Measurements from ENCODE around the gene IDH1. TPM values are rescaled to one million over a fixed set of nuclear protein-coding genes. Genes with fewer than 3 reads are reported as not detected.
"Not testable (repeated sequence)": the region's sequence is repeated elsewhere in the genome, so short reads cannot be mapped to it uniquely, and the experiment has no call there.

The IDH1 gene
- total RNA-seq, 2 experiments from 2014 or later, result 22.8 to 25.4 TPM

GRCh38 chr2:208235860-208236259 lies 19.0 kb downstream of the IDH1 start:
- ChIA-PET CTCF (no interaction called here), POLR2A (no interaction called here)

- ChIA-PET POLR2A (no interaction called here), CTCF (no interaction called here)
Observed at GRCh38 chr2:208234786-208235185, 20.1 kb downstream of the IDH1 start.

GRCh38 chr2:208228476-208228875 lies 26.4 kb downstream of the IDH1 start:
- ChIA-PET POLR2A (no interaction called here), CTCF (no interaction called here)

GRCh38 chr2:208227581-208228232 lies 27.2 kb downstream of the IDH1 start:
- POLR2A ChIA-PET, result no interaction called here

GRCh38 chr2:208224802-208225201 lies 30.1 kb downstream of the IDH1 start:
- CTCF ChIA-PET, result no interaction called here
- POLR2A ChIA-PET, result no interaction called here

More at GRCh38 chr2:208227581-208228232, 27.2 kb downstream of the IDH1 start:
- CTCF ChIA-PET, result interaction anchor here (2.2 kb wide), 1 partner anchor 52 kb away, joined by 6 read pairs; no protein-coding TSS in a partner anchor

- CTCF ChIA-PET, result interaction anchor here (0.6 kb wide), 1 partner anchor 118 kb away, joined by 3 read pairs; no protein-coding TSS in a partner anchor
- POLR2A ChIA-PET, result no interaction called here
Observed at GRCh38 chr2:208222351-208222750, 32.5 kb downstream of the IDH1 start.

- CTCF ChIA-PET, result interaction anchor here (0.6 kb wide), 1 partner anchor 119 kb away, joined by 3 read pairs; no protein-coding TSS in a partner anchor
- POLR2A ChIA-PET, result not testable (repeated sequence)
Observed at GRCh38 chr2:208221873-208222272, 33.0 kb downstream of the IDH1 start.

- POLR2A ChIA-PET, result no interaction called here
- CTCF ChIA-PET, result no interaction called here
Observed at GRCh38 chr2:208210688-208211451, 44.0 kb downstream of the IDH1 start.

- POLR2A ChIA-PET, result no interaction called here
- CTCF ChIA-PET, result interaction anchor here (0.6 to 0.8 kb wide), 2 partner anchors 23 to 65 kb away, joined by 3 to 6 read pairs; no protein-coding TSS in a partner anchor
Observed at GRCh38 chr2:208208335-208209085, 46.4 kb downstream of the IDH1 start.

GRCh38 chr2:208207769-208208168 lies 47.1 kb downstream of the IDH1 start:
- ChIA-PET POLR2A (no interaction called here), CTCF (interaction anchor here (0.8 kb wide), 1 partner anchor 64 kb away, joined by 6 read pairs; no protein-coding TSS in a partner anchor)

GRCh38 chr2:208204166-208204565 lies 50.7 kb downstream of the IDH1 start:
- POLR2A ChIA-PET, result no interaction called here

GRCh38 chr2:208195531-208195930 lies 59.3 kb downstream of the IDH1 start:
- POLR2A ChIA-PET, result no interaction called here
- CTCF ChIA-PET, result no interaction called here

More at GRCh38 chr2:208204166-208204565, 50.7 kb downstream of the IDH1 start:
- CTCF ChIA-PET, result no interaction called here

GRCh38 chr2:208192611-208193236 lies 62.1 kb downstream of the IDH1 start:
- ChIA-PET POLR2A (no interaction called here), CTCF (interaction anchor here (1.4 kb wide), 1 partner anchor 17 kb away, joined by 3 read pairs; no protein-coding TSS in a partner anchor)

- CTCF ChIA-PET, result no interaction called here
Observed at GRCh38 chr2:208189810-208190503, 64.9 kb downstream of the IDH1 start, which contains the start of gene C2orf80. Gene C2orf80 (minus strand): TSS chr2:208190030. CDS start chr2:208186986, 3,044 bp downstream.

GRCh38 chr2:208189069-208189809 lies 65.6 kb downstream of the IDH1 start:
- ChIA-PET CTCF (no interaction called here), POLR2A (no interaction called here)

More at GRCh38 chr2:208189810-208190503, 64.9 kb downstream of the IDH1 start, which contains the start of gene C2orf80:
- POLR2A ChIA-PET, result no interaction called here

GRCh38 chr2:208186893-208187292 lies 68.0 kb downstream of the IDH1 start:
- ChIA-PET POLR2A (no interaction called here), CTCF (no interaction called here)

- ChIA-PET CTCF (no interaction called here), POLR2A (no interaction called here)
Observed at GRCh38 chr2:208186465-208186864, 68.4 kb downstream of the IDH1 start.

All from activated CD8-positive, alpha-beta memory T cell treated with anti-CD3 and anti-CD28 coated beads for 36 hours (primary cell).